ENCODE results near the gene MED13L. TPM values are rescaled to one million over a fixed set of nuclear protein-coding genes. Genes with fewer than 3 reads are reported as not detected.
A peak's percentile ranks its signal among the peaks of the same experiment; 100 is the strongest.

Gene MED13L
- total RNA-seq, 3 donors from 2014 or later = 248 to 387 (median 279) TPM

DNA sequence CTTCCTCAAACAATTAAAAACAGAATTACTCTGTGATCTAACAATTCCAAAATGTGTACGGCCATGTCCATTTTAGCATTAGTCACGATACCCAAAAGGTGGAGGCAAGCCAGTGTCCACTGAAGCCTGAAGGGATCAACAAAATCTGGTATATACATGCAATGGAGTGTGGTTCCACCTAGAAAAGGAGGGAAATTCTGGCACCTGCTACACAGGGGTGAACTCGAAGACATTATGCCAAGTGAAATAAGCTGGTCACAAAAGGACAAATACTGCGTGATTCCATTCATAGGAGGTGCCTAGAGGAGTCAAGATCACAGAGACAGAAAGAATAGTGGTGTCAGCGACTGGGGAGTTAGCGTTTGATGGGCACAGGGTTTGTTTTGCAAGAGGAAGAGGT lies 331.4 kb downstream of the MED13L start:
- no peak for DNase-seq (ENCODE audit: low spot score in 2 of 2)
- no peak overlapping the region for H3K27ac ChIP-seq
- H3K36me3 ChIP-seq = no peaks in the 10 kb centered on the region
- no peaks in the 10 kb centered on the region for H3K4me1 ChIP-seq
- intact Hi-C loops (cut with DNase I; ENCODE audit: low total_unique reads) = no loop called here
- no peaks in the 10 kb centered on the region for H3K9me3 ChIP-seq
- H3K4me3 ChIP-seq = no peak overlapping the region
- TF ChIP-seq CTCF (IDR thresholded peaks at IDR 0.05) = no peak
- no peak for TF ChIP-seq POLR2A (IDR thresholded peaks at IDR 0.05)
- TF ChIP-seq POLR2AphosphoS5 (IDR thresholded peaks at IDR 0.05) = no peak
- H3K27me3 ChIP-seq = no peaks in the 10 kb centered on the region

DNA sequence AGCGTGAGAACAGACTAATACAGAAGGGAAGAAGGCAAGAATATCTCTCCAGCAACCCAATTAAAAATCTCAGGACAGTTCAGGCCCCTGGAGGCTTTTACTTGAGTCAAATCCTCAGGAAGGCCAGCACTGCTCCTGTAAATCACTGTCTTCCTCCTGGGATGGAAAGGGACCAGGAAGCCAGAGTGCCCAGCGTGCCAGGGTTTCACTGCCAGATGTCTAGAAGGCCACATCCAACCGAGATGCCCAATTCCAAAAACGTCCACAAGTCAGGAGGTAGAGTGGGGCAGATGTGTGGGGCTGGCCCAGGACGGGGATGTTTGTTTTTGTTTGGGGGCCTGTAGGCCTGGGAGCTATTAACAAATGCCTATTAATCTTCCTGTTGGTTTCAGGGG lies 332.0 kb downstream of the MED13L start:
- no peaks in the 10 kb centered on the region for H3K36me3 ChIP-seq
- H3K4me3 ChIP-seq = no peak overlapping the region
- H3K4me1 ChIP-seq = no peaks in the 10 kb centered on the region
- DNase-seq (ENCODE audit: low spot score in 2 of 2) = no peak
- H3K27ac ChIP-seq = peak overlapping the region in 1 of 2 donors; percentile 61
- H3K27me3 ChIP-seq = no peaks in the 10 kb centered on the region
- H3K9me3 ChIP-seq = no peaks in the 10 kb centered on the region
- intact Hi-C loops (cut with DNase I; ENCODE audit: low total_unique reads) = no loop called here
- TF ChIP-seq POLR2A (IDR thresholded peaks at IDR 0.05) = no peak
- TF ChIP-seq CTCF (IDR thresholded peaks at IDR 0.05) = no peak
- TF ChIP-seq POLR2AphosphoS5 (IDR thresholded peaks at IDR 0.05) = no peak

- peak in 1 of 2 donors; percentile 33 for DNase-seq (ENCODE audit: low spot score in 2 of 2)
- no peaks in the 10 kb centered on the region for H3K27me3 ChIP-seq
- H3K9me3 ChIP-seq = no peaks in the 10 kb centered on the region
- H3K4me3 ChIP-seq = no peak overlapping the region
- intact Hi-C loops (cut with DNase I; ENCODE audit: low total_unique reads) = no loop called here
- H3K27ac ChIP-seq = peak overlapping the region in 1 of 2 donors; percentile 61
- TF ChIP-seq CTCF (IDR thresholded peaks at IDR 0.05) (no peak), POLR2AphosphoS5 (IDR thresholded peaks at IDR 0.05) (peak in 1 of 3 donors; percentile 66)
- H3K36me3 ChIP-seq = no peaks in the 10 kb centered on the region
- H3K4me1 ChIP-seq = no peaks in the 10 kb centered on the region
Measured at GRCh38 chr12:115944837-115945490, 332.5 kb downstream of the MED13L start.

GRCh38 chr12:115944392-115944742 lies 333.1 kb downstream of the MED13L start:
- no peak for TF ChIP-seq POLR2A (IDR thresholded peaks at IDR 0.05)
- no peak for TF ChIP-seq POLR2AphosphoS5 (IDR thresholded peaks at IDR 0.05)
- no peak for TF ChIP-seq CTCF (IDR thresholded peaks at IDR 0.05)
- DNase-seq (ENCODE audit: low spot score in 2 of 2) = no peak
- Histone ChIP-seq H3K36me3 (no peaks in the 10 kb centered on the region), H3K27me3 (no peaks in the 10 kb centered on the region), H3K27ac (peak overlapping the region in 1 of 2 donors; percentile 61), H3K9me3 (no peaks in the 10 kb centered on the region), H3K4me1 (no peaks in the 10 kb centered on the region), H3K4me3 (no peak overlapping the region)
- intact Hi-C loops (cut with DNase I; ENCODE audit: low total_unique reads) = no loop called here

DNA sequence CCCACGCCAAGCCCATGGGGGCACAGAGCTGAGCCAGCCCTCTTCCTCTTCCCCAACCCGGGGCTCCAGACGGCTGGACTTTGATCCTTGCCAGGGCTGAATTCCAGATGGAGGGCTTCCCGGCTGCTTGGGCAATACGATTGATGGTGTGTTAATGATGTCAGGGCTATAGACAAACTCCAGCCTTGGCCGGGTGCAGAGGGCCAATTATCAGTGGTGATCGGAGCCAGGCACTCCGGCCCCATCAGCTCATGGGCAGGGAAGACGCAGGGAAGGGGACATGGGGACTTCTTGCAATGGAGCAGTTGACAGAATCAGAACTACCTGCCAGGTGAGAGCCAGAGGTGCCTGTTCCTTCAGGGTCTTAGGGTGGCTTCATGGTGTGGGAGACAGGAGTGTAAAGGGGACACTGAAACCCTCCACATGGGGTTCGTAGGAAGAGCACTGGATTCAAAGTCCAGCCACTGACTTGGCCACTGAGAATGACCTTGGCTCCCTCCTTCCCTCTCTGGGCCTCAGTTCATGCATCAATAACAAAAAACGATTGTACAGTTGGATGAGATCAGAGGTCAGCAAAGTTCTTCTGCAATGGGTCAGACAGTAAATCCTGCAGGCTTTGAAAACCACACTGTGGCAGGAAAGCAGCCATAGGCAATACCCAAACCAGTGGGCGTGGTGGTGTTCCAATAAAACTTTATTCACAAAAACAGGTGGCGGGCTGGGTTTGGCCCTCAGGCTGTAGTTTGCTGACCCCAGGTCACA lies 333.7 kb downstream of the MED13L start:
- TF ChIP-seq CTCF (IDR thresholded peaks at IDR 0.05) (no peak), POLR2A (IDR thresholded peaks at IDR 0.05) (no peak), POLR2AphosphoS5 (IDR thresholded peaks at IDR 0.05) (peak in 2 of 3 donors; percentile 11 to 90)
- intact Hi-C loops (cut with DNase I; ENCODE audit: low total_unique reads) = no loop called here
- Histone ChIP-seq H3K36me3 (no peaks in the 10 kb centered on the region), H3K4me1 (no peaks in the 10 kb centered on the region), H3K4me3 (no peak overlapping the region), H3K9me3 (no peaks in the 10 kb centered on the region), H3K27me3 (no peaks in the 10 kb centered on the region), H3K27ac (peak overlapping the region in 1 of 2 donors; percentile 61)
- DNase-seq (ENCODE audit: low spot score in 2 of 2) = no peak

All from breast epithelium (tissue), 4 donors.